ENCODE results near the gene SLC25A30.
"Not testable (repeated sequence)": the region's sequence is repeated elsewhere in the genome, so short reads cannot be mapped to it uniquely, and the experiment has no call there.

SLC25A30 gene

DNA sequence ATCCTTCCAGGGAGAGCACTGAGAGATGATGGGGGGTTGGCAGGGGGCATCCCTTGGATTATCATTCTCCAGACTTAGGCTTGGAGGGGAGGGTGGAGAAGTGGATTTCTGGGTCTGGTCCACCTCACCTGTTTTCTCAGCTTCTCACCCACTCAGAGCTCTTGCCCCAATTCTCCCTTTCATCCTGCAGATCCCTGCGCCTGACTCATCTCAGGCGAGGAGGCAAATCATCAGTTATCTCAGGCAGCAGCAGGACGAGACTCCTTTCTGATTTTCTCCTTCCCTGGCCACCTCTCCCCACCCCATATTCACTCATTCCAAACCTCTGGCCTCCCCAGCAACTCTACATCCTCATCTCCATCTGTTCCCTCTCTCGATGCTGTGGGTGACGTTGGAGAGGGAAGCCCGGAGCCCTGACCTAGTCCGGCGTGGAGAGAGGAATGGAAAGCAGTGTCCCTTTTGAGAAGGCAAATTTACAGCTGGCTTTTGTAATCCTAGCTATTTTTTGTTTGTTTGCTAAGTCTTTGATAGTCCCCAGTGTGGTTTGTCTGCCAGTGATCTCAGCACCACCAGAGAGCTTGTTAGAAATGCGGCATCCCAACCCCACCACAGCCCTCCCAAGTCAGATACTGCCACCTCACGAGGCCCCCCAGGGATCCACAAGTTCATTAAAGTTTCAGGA is 53.2 kb downstream of the SLC25A30 start:
- DNase-seq: no peak

GRCh38 chr13:45362939-45363338 is 55.2 kb downstream of the SLC25A30 start:
- no peak for DNase-seq

- peak; percentile 34 for DNase-seq
Observed at GRCh38 chr13:45361596-45362206, 56.5 kb downstream of the SLC25A30 start.

DNA sequence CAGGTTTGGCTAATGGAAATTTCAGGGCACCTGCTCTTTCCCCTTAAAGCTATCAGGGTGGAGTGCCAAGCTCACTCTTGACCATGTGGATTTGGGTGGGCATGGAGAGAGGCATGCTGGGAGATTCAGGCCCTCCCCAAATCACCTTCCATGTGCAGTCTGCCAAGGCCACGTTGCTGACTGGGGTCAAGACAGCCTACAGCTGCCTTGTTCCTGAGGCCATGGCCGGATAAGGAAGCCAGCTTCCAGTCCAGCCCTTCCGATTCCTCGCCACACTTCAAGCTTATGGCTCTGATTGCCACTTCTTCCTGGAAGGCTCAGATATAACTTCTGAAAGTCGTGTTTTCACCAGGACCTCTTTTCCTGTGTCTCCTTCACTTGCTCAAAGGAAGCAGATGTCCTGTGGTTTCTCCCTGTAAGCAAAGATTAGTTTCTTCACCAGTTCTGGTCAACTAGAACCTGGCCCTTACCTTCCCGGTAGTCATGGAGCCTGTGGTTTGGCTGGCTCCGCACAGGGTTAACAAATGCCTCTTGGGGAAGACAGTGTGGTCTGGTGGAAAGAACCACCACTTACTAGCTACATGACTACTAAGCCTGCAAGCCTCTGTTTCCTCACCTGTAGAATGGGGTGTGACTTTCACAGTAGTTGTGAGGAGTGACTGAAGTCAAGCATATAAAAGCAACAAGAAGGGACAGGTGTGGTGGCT is 61.1 kb downstream of the SLC25A30 start:
- DNase-seq: no peak

- no peak for DNase-seq
Observed at GRCh38 chr13:45353895-45354294, 64.3 kb downstream of the SLC25A30 start.

- DNase-seq: no peak
Observed at GRCh38 chr13:45352031-45352430, 66.1 kb downstream of the SLC25A30 start.

DNA sequence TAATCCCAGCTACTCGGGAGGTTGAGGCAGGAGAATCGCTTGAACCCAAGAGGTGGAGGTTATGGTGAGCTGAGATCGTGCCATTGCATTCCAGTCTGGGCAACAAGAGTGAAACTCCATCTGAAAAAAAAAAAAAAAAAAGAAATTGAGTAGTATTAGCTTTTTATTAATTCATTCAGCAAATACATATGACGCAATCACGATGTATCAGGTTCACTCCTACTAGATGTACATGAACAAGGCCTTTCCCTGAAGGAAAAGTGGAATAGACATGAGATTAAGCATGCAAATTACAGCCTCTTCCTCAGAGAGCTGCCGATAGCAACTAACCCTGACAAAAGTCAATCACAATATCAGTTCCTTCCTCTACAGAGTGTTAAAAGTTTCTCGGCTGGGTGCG is 68.0 kb downstream of the SLC25A30 start:
- no peak for DNase-seq

- no peak for DNase-seq
Observed at GRCh38 chr13:45349438-45349837, 68.7 kb downstream of the SLC25A30 start.

DNA sequence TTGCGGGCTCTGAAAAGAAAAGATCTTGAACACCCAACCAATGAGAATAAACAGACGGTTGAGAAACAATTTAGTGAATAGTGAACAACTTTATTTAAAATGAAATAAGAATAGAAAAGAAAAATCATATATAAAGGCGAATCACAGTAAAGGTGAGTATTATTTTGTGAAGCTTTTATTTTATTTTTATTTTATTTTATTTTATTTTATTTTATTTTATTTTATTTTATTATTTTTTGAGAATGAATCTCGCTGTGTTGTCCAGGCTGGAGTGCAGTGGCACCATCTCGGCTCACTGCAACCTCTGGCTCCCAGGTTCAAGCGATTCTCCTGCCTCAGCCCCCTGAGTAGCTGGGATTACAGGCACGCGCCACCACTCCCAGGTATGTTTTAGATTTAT is 74.1 kb downstream of the SLC25A30 start:
- DNase-seq: not testable (repeated sequence)
